Cortex of kidney (tissue), 1 donor: ENCODE results near the gene RXFP2.

Experiments
- DNase-seq: peaks from one replicate; lab custom pipeline; 2025; lab: John Stamatoyannopoulos, UW

The RXFP2 gene

GRCh38 chr13:31767175-31767900 lies 28.0 kb downstream of the RXFP2 start:
- no peak for DNase-seq

GRCh38 chr13:31768351-31768750 lies 29.0 kb downstream of the RXFP2 start:
- no peak for DNase-seq

GRCh38 chr13:31769575-31769974 lies 30.2 kb downstream of the RXFP2 start:
- no peak for DNase-seq

- no peak for DNase-seq
These were observed 32.9 kb downstream of the RXFP2 start for GRCh38 chr13:31772231-31772630.

- no peak for DNase-seq
These were observed 34.2 kb downstream of the RXFP2 start for GRCh38 chr13:31773538-31773937.

- no peak for DNase-seq
These were observed 34.9 kb downstream of the RXFP2 start for GRCh38 chr13:31774186-31774750.

GRCh38 chr13:31775148-31775547 lies 35.8 kb downstream of the RXFP2 start:
- DNase-seq = no peak

GRCh38 chr13:31775686-31776085 lies 36.4 kb downstream of the RXFP2 start:
- no peak for DNase-seq

- DNase-seq = no peak
These were observed 41.7 kb downstream of the RXFP2 start for GRCh38 chr13:31781064-31781463.

- DNase-seq = no peak
These were observed 46.7 kb downstream of the RXFP2 start for GRCh38 chr13:31786011-31786410.

GRCh38 chr13:31790992-31791391 lies 51.7 kb downstream of the RXFP2 start:
- DNase-seq = no peak

- no peak for DNase-seq
These were observed 53.9 kb downstream of the RXFP2 start for GRCh38 chr13:31793246-31793645.

- no peak for DNase-seq
These were observed 55.1 kb downstream of the RXFP2 start for GRCh38 chr13:31794452-31794851.

- no peak for DNase-seq
These were observed 57.9 kb downstream of the RXFP2 start for GRCh38 chr13:31797154-31797775.

GRCh38 chr13:31798189-31798588 lies 58.9 kb downstream of the RXFP2 start:
- DNase-seq = no peak

- no peak for DNase-seq
These were observed 61.8 kb downstream of the RXFP2 start for GRCh38 chr13:31801088-31801487.

- DNase-seq = no peak
These were observed 64.0 kb downstream of the RXFP2 start for GRCh38 chr13:31803311-31803710.

GRCh38 chr13:31805841-31806240 lies 66.5 kb downstream of the RXFP2 start:
- DNase-seq = no peak

GRCh38 chr13:31807090-31807541 lies 67.8 kb downstream of the RXFP2 start:
- DNase-seq = no peak

- no peak for DNase-seq
These were observed 75.2 kb downstream of the RXFP2 start for GRCh38 chr13:31814536-31814935.

GRCh38 chr13:31815361-31816144 lies 76.2 kb downstream of the RXFP2 start:
- no peak for DNase-seq

GRCh38 chr13:31818236-31818635 lies 78.9 kb downstream of the RXFP2 start:
- no peak for DNase-seq
